Liver (tissue), 3 donors: Measurements from ENCODE around the gene DERA.

Experiments used
- CTCF ChIP-seq: fragments of 150-350 bp; IDR thresholded peaks from 2 replicates; pipeline ENCODE4 v1.5.1; 2017; ENCODE audit warnings: improper control_type of control experiment, low read depth, low read length; ENCODE audit not compliant: missing input control
- SP1 ChIP-seq: IDR thresholded peaks from 2 replicates; pipeline ENCODE4 v1.6.1; 2018; ENCODE audit warnings: antibody characterized with exemption, mild to moderate bottlenecking
- donor health status: healthy.
- donor health status: healthy.

GRCh38 chr12:15918066-15918465 is 6.9 kb downstream of the DERA start:
- TF ChIP-seq SP1 (no peak), CTCF (no peak)
